HepG2 (cell line): ENCODE results near the gene DAB1. TPM values are rescaled to one million over a fixed set of nuclear protein-coding genes. Genes with fewer than 3 reads are reported as not detected.

Experiments used
- ARHGAP35 ChIP-seq: sonication (generic); formaldehyde crosslinking; IDR thresholded peaks from 2 replicates; pipeline ENCODE4 v1.9.0; 2022; ENCODE audit warnings: mild to moderate bottlenecking, inconsistent platforms, moderate library complexity, missing genetic modification reagents, borderline replicate concordance
- ASH2L ChIP-seq: fragments of 300-600, 200-600 bp; sonication (generic); IDR thresholded peaks from 2 replicates; pipeline ENCODE4 v1.7.0; 2017; ENCODE audit warnings: low read depth, mild to moderate bottlenecking, moderate library complexity, mixed read lengths, low read length; ENCODE audit not compliant: insufficient read length
- CREB1 ChIP-seq, 2 experiments: fragments of 450-650 bp in 1 of 2; IDR thresholded peaks; 2 replicates each; pipeline ENCODE4 v1.6.1; 2016 to 2017; ENCODE audit warnings: control low read depth in 1 of 2, mild to moderate bottlenecking in 1 of 2, missing compliant biosample characterization in 1 of 2, missing genetic modification characterization in 1 of 2
- CSRNP2 ChIP-seq: sonication (generic); formaldehyde crosslinking; conservative IDR thresholded peaks from 2 replicates; pipeline ENCODE4 v1.8.0; 2022; ENCODE audit warnings: low read depth, missing genetic modification reagents
- FOXO1 ChIP-seq: sonication (generic); formaldehyde crosslinking; IDR thresholded peaks from 2 replicates; pipeline ENCODE4 v1.4.0; 2020; ENCODE audit warnings: missing genetic modification reagents
- HNF4G ChIP-seq, 2 experiments: sonication (generic) in 1 of 2; formaldehyde crosslinking in 1 of 2; IDR thresholded peaks; 2 replicates each; pipeline versions ENCODE4 v1.4.0 to v1.6.1; 2011 to 2020; ENCODE audit warnings: borderline replicate concordance in 2 of 2, low read depth in 2 of 2, mild to moderate bottlenecking in 2 of 2, low read length in 1 of 2, missing genetic modification reagents in 1 of 2, moderate library complexity in 1 of 2
- KLF16 ChIP-seq, 2 experiments: sonication (generic) in 1 of 2; formaldehyde crosslinking in 1 of 2; IDR thresholded peaks; 2 replicates each; pipeline versions ENCODE4 v1.6.1 to v1.8.0; 2016 to 2023; ENCODE audit warnings: missing genetic modification reagents in 2 of 2, missing compliant biosample characterization in 1 of 2
- NFIB ChIP-seq: sonication (generic); formaldehyde crosslinking; IDR thresholded peaks from 2 replicates; pipeline ENCODE4 v1.9.0; 2021; ENCODE audit warnings: missing genetic modification reagents, mild to moderate bottlenecking, borderline replicate concordance
- PAX8 ChIP-seq: sonication (generic); formaldehyde crosslinking; IDR thresholded peaks from 2 replicates; pipeline ENCODE4 v1.8.0; 2022; ENCODE audit warnings: mild to moderate bottlenecking, missing genetic modification reagents, borderline replicate concordance
- SCMH1 ChIP-seq: sonication (generic); formaldehyde crosslinking; IDR thresholded peaks from 2 replicates; pipeline ENCODE4 v1.9.0; 2021; ENCODE audit warnings: missing genetic modification reagents, mild to moderate bottlenecking, borderline replicate concordance
- ZBTB3 ChIP-seq: sonication (generic); formaldehyde crosslinking; IDR thresholded peaks from 2 replicates; pipeline ENCODE4 v1.4.0; 2020; ENCODE audit warnings: low read depth, mild to moderate bottlenecking, moderate library complexity, missing genetic modification reagents, borderline replicate concordance
- ZC3H4 ChIP-seq: sonication (generic); formaldehyde crosslinking; IDR thresholded peaks from 2 replicates; pipeline ENCODE4 v1.4.0; 2020; ENCODE audit warnings: missing genetic modification reagents, borderline replicate concordance
- ZEB1 ChIP-seq: IDR thresholded peaks from 2 replicates; pipeline ENCODE4 v1.6.1; 2012; ENCODE audit warnings: mild to moderate bottlenecking, low read depth, inconsistent platforms; ENCODE audit not compliant: insufficient replicate concordance
- ZFP90 ChIP-seq: sonication (generic); formaldehyde crosslinking; IDR thresholded peaks from 2 replicates; pipeline ENCODE4 v1.8.0; 2022; ENCODE audit warnings: missing genetic modification reagents, mild to moderate bottlenecking, inconsistent platforms, borderline replicate concordance
- ZNF280D ChIP-seq: sonication (generic); formaldehyde crosslinking; IDR thresholded peaks from 2 replicates; pipeline ENCODE4 v1.5.1; 2020; ENCODE audit warnings: mild to moderate bottlenecking, missing genetic modification reagents
- ZNF337 ChIP-seq: sonication (generic); formaldehyde crosslinking; IDR thresholded peaks from 2 replicates; pipeline ENCODE4 v1.5.1; 2020; ENCODE audit warnings: missing genetic modification reagents, low read depth, mild to moderate bottlenecking, borderline replicate concordance
- ZNF605 ChIP-seq: sonication (generic); formaldehyde crosslinking; IDR thresholded peaks from 2 replicates; pipeline ENCODE4 v1.8.0; 2022; ENCODE audit warnings: mild to moderate bottlenecking, missing genetic modification reagents
- ZNF614 ChIP-seq: IDR thresholded peaks from 2 replicates; pipeline ENCODE4 v1.6.1; 2018; ENCODE audit warnings: missing biosample characterization, missing genetic modification reagents, inconsistent platforms, borderline replicate concordance
- ZNF615 ChIP-seq: sonication (generic); formaldehyde crosslinking; IDR thresholded peaks from 2 replicates; pipeline ENCODE4 v1.5.0; 2020; ENCODE audit warnings: mild to moderate bottlenecking, missing genetic modification reagents, borderline replicate concordance
- ZNF703 ChIP-seq: sonication (generic); formaldehyde crosslinking; IDR thresholded peaks from 2 replicates; pipeline ENCODE4 v1.5.1; 2020; ENCODE audit warnings: missing genetic modification reagents, mild to moderate bottlenecking, moderate library complexity, borderline replicate concordance
- ZUFSP ChIP-seq: sonication (generic); formaldehyde crosslinking; IDR thresholded peaks from 2 replicates; pipeline ENCODE4 v1.9.0; 2021; ENCODE audit warnings: missing genetic modification reagents, mild to moderate bottlenecking, borderline replicate concordance
- polyA plus RNA-seq, 8 experiments: library from polyadenylated mRNA; depleted of rRNA in 3 of 8; stranded (reverse) in 7 of 8; unstranded in 1 of 8; fragments of >200 nt; fragmentation: Illumina TruSeq in 4 of 8; extraction: Trizol in 4 of 8; gene quantifications; 2 replicates each; pipeline versions ENCODE4 v1.2.1 to v1.2.3, GENCODE V29; 2011 to 2016; ENCODE audit warnings: low read depth in 4 of 8, missing spikeins in 1 of 8, mixed read lengths in 1 of 8; ENCODE audit not compliant: insufficient read depth in 1 of 8
- total RNA-seq, 5 experiments: library from RNA; depleted of rRNA; stranded (reverse); fragments of >200 nt; fragmentation: Illumina TruSeq; extraction: Trizol; gene quantifications; 2 replicates each; pipeline ENCODE4 v1.2.3, GENCODE V29; 2016; ENCODE audit warnings: low read depth in 1 of 5

DAB1 gene
- total and polyA plus RNA-seq, 2 of the 13 experiments (the other 11 are each of a cell fraction or from before 2014, with no cell fraction given): 0.04 to 0.13 TPM

GRCh38 chr1:57311006-57311405 is 112.9 kb downstream of the DAB1 start (continued):
- no peak for TF ChIP-seq ZFP90 (CRISPR knock-in tag)
- no peak for TF ChIP-seq ZEB1
- no peak for TF ChIP-seq ZC3H4
- no peak; the same call in 1 of the 2 replicates for TF ChIP-seq FOXO1
- TF ChIP-seq SCMH1 (CRISPR knock-in tag): no peak
- no peak for TF ChIP-seq ZNF337 (CRISPR knock-in tag)
- TF ChIP-seq ZNF615 (CRISPR knock-in tag): no peak
- no peak for TF ChIP-seq ZNF614
- TF ChIP-seq ASH2L: no peak
- TF ChIP-seq ARHGAP35 (CRISPR knock-in tag): no peak
- no peak for TF ChIP-seq ZNF703 (CRISPR knock-in tag)
- TF ChIP-seq CREB1 (IDR thresholded peaks at IDR 0.05): no peak
- TF ChIP-seq CREB1 (CRISPR knock-in tag; IDR thresholded peaks at IDR 0.05): peak; percentile 34; the same call in 1 of the 2 replicates
- no peak for TF ChIP-seq ZNF605 (CRISPR knock-in tag)
- TF ChIP-seq CSRNP2 (CRISPR knock-in tag): no peak
- TF ChIP-seq NFIB (CRISPR knock-in tag): no peak
- no peak for TF ChIP-seq ZUFSP (CRISPR knock-in tag)
- TF ChIP-seq HNF4G (IDR thresholded peaks at IDR 0.05; ENCODE audit: borderline replicate concordance, low read depth, low read length): peak; percentile 18; the same call in 1 of the 2 replicates
- no peak; the same call in 1 of the 2 replicates for TF ChIP-seq HNF4G (CRISPR knock-in tag; IDR thresholded peaks at IDR 0.05; ENCODE audit: borderline replicate concordance, low read depth)
- TF ChIP-seq KLF16 (CRISPR knock-in tag; IDR thresholded peaks at IDR 0.05): no peak
- no peak for TF ChIP-seq PAX8 (CRISPR knock-in tag)
- no peak for TF ChIP-seq ZNF280D (CRISPR knock-in tag)
- no peak for TF ChIP-seq ZBTB3 (CRISPR knock-in tag)
